H9 (cell line): ENCODE measurements around the gene CIART. TPM values are rescaled to one million over a fixed set of nuclear protein-coding genes. Genes with fewer than 3 reads are reported as not detected.

Source experiments
- DNase-seq: peaks from one replicate; pipeline ENCODE4 v3.0.0-alpha.2; 2017
- H2AFZ ChIP-seq: one replicate; pipeline ENCODE4 v1.6.1; 2013; ENCODE audit warnings: mild to moderate bottlenecking, low read length, control low read depth, moderate library complexity
- H2AK5ac ChIP-seq: 2 replicates; pipeline ENCODE4 v1.6.1; 2013; ENCODE audit warnings: low read length, control low read depth, mixed read lengths; ENCODE audit not compliant: insufficient read length
- H2BK120ac ChIP-seq: one replicate; pipeline ENCODE4 v1.6.1; 2013; ENCODE audit warnings: low read depth, mild to moderate bottlenecking, low read length, control low read depth, inconsistent platforms; ENCODE audit not compliant: poor library complexity, severe bottlenecking
- H2BK12ac ChIP-seq: 2 replicates; pipeline ENCODE4 v1.6.1; 2013; ENCODE audit warnings: low read length, control low read depth, mixed read lengths, low read depth; ENCODE audit not compliant: insufficient read length
- H2BK15ac ChIP-seq: 2 replicates; pipeline ENCODE4 v1.6.1; 2013; ENCODE audit warnings: low read depth, low read length, control low read depth
- H2BK20ac ChIP-seq: one replicate; pipeline ENCODE4 v1.6.1; 2013; ENCODE audit warnings: low read depth, mild to moderate bottlenecking, low read length, control low read depth, inconsistent platforms; ENCODE audit not compliant: poor library complexity, severe bottlenecking
- H2BK5ac ChIP-seq: 2 replicates; pipeline ENCODE4 v1.6.1; 2013; ENCODE audit warnings: low read length, control low read depth, mixed read lengths; ENCODE audit not compliant: insufficient read length
- H3K14ac ChIP-seq: 2 replicates; pipeline ENCODE4 v1.6.1; 2013; ENCODE audit warnings: low read length, control low read depth; ENCODE audit not compliant: insufficient read depth
- H3K18ac ChIP-seq: 2 replicates; pipeline ENCODE4 v1.6.1; 2013; ENCODE audit warnings: low read depth, mild to moderate bottlenecking, mixed read lengths, low read length, control low read depth; ENCODE audit not compliant: insufficient read length
- H3K23ac ChIP-seq: 2 replicates; pipeline ENCODE4 v1.6.1; 2013; ENCODE audit warnings: low read length, control low read depth, mixed read lengths, low read depth; ENCODE audit not compliant: insufficient read length
- H3K23me2 ChIP-seq: 2 replicates; pipeline ENCODE4 v1.6.1; 2013; ENCODE audit warnings: low read depth, mild to moderate bottlenecking, mixed read lengths, low read length, control low read depth; ENCODE audit not compliant: insufficient read length, poor library complexity, severe bottlenecking
- H3K27ac ChIP-seq: 2 replicates; pipeline ENCODE4 v1.5.1; 2013; ENCODE audit warnings: low read length, control low read depth, mixed read lengths, low read depth; ENCODE audit not compliant: insufficient read length
- H3K27me3 ChIP-seq: 2 replicates; pipeline ENCODE4 v1.6.1; 2013; ENCODE audit warnings: low read length, control low read depth, inconsistent platforms; ENCODE audit not compliant: insufficient read depth
- H3K4ac ChIP-seq: 2 replicates; pipeline ENCODE4 v1.6.1; 2013; ENCODE audit warnings: low read depth, mild to moderate bottlenecking, control low read depth, inconsistent platforms, low read length, moderate library complexity
- H3K4me1 ChIP-seq: 2 replicates; pipeline ENCODE4 v1.6.1; 2013; ENCODE audit warnings: low read length, control low read depth, inconsistent platforms; ENCODE audit not compliant: insufficient read depth
- H3K4me2 ChIP-seq: 2 replicates; pipeline ENCODE4 v1.6.1; 2013; ENCODE audit warnings: low read length, control low read depth, mixed read lengths; ENCODE audit not compliant: insufficient read length, insufficient read depth
- H3K56ac ChIP-seq: 2 replicates; pipeline ENCODE4 v1.6.1; 2013; ENCODE audit warnings: low read depth, mild to moderate bottlenecking, mixed read lengths, low read length, control low read depth; ENCODE audit not compliant: insufficient read length
- H3K79me1 ChIP-seq: 2 replicates; pipeline ENCODE4 v1.6.1; 2013; ENCODE audit warnings: low read depth, mild to moderate bottlenecking, moderate library complexity, low read length, control low read depth, inconsistent platforms; ENCODE audit not compliant: insufficient read depth, poor library complexity, severe bottlenecking
- H3K79me2 ChIP-seq: 2 replicates; pipeline ENCODE4 v1.6.1; 2013; ENCODE audit warnings: low read length, control low read depth, inconsistent platforms; ENCODE audit not compliant: insufficient read depth
- H3K9ac ChIP-seq: 2 replicates; pipeline ENCODE4 v1.6.1; 2013; ENCODE audit warnings: low read length, control low read depth, mixed read lengths; ENCODE audit not compliant: insufficient read length; ENCODE audit errors: extremely low read depth
- H3K9me3 ChIP-seq: one replicate; pipeline ENCODE4 v1.6.1; 2013; ENCODE audit warnings: low read depth, low read length, inconsistent platforms; ENCODE audit not compliant: control insufficient read depth
- H3T11ph ChIP-seq: one replicate; pipeline ENCODE4 v1.6.1; 2013; ENCODE audit warnings: mild to moderate bottlenecking, low read length, control low read depth, inconsistent platforms
- H4K20me1 ChIP-seq: one replicate; pipeline ENCODE4 v1.6.1; 2013; ENCODE audit not compliant: control insufficient read depth, insufficient read length, insufficient read depth
- H4K5ac ChIP-seq: 2 replicates; pipeline ENCODE4 v1.6.1; 2013; ENCODE audit warnings: low read depth, mild to moderate bottlenecking, mixed read lengths, low read length, control low read depth; ENCODE audit not compliant: insufficient read length
- H4K8ac ChIP-seq: replicated peaks from 2 replicates; pipeline ENCODE4 v1.6.1; 2013; ENCODE audit warnings: low read length, control low read depth, mixed read lengths, low read depth; ENCODE audit not compliant: insufficient read length
- H4K91ac ChIP-seq: 2 replicates; pipeline ENCODE4 v1.6.1; 2013; ENCODE audit warnings: low read depth, mild to moderate bottlenecking, moderate library complexity, mixed read lengths, low read length, control low read depth; ENCODE audit not compliant: insufficient read length
- H3K27ac Mint-ChIP-seq, 3 experiments: 2 replicates in 2 of 3; 3 replicates in 1 of 3; pipeline ENCODE4 v1.8.0; 2020 to 2021; ENCODE audit warnings: mixed read lengths in 3 of 3, mild to moderate bottlenecking in 1 of 3, moderate library complexity in 1 of 3
- H3K27me3 Mint-ChIP-seq: 2 replicates; pipeline ENCODE4 v1.8.0; 2021; ENCODE audit warnings: low read depth, mild to moderate bottlenecking, moderate library complexity, mixed read lengths
- H3K36me3 Mint-ChIP-seq, 3 experiments: 2 replicates in 2 of 3; 3 replicates in 1 of 3; pipeline ENCODE4 v1.8.0; 2020 to 2021; ENCODE audit warnings: low read depth in 3 of 3, mixed read lengths in 3 of 3; ENCODE audit not compliant: insufficient read depth in 1 of 3
- H3K4me1 Mint-ChIP-seq, 2 experiments: 2 replicates each; pipeline ENCODE4 v1.8.0; 2020; ENCODE audit warnings: mixed read lengths in 2 of 2
- H3K4me3 Mint-ChIP-seq, 2 experiments: 2 replicates in 1 of 2; 3 replicates in 1 of 2; pipeline ENCODE4 v1.8.0; 2020 to 2021; ENCODE audit warnings: mild to moderate bottlenecking in 2 of 2, mixed read lengths in 2 of 2, moderate library complexity in 1 of 2
- H3K9me3 Mint-ChIP-seq, 2 experiments: 2 replicates in 1 of 2; 3 replicates in 1 of 2; pipeline ENCODE4 v1.8.0; 2020; ENCODE audit warnings: mild to moderate bottlenecking in 2 of 2, mixed read lengths in 2 of 2, moderate library complexity in 1 of 2
- CTCF ChIP-seq: fragments of 200-600 bp; sonication (generic); conservative IDR thresholded peaks from 3 replicates; pipeline ENCODE4 v1.8.0; 2021; ENCODE audit warnings: antibody characterized with exemption, mild to moderate bottlenecking
- whole genome bisulfite sequencing: extraction: QIAGEN DNeasy Blood & Tissue Kit; methylation state at CpG from one replicate; pipeline ENCODE4 v1.1.7; 2013; ENCODE audit warnings: missing lambda C conversion rate, low lambda C conversion rate, mixed read lengths; ENCODE audit not compliant: insufficient read length; ENCODE audit errors: extremely low coverage; 5-methylcytosine and 5-hydroxymethylcytosine counted together
- total RNA-seq: library from RNA; stranded (reverse); gene quantifications from 2 replicates; pipeline ENCODE4 v1.2.1, GENCODE V29; 2021

CIART gene
- total RNA-seq, 1 experiment from 2014 or later: 15.6 TPM

GRCh38 chr1:150263549-150263948, 18.8 kb upstream of the CIART start:
- Histone ChIP-seq H3K56ac (no peak overlapping the region), H3K23ac (no peak overlapping the region), H3K4me1 (peaks cover 3% of the 10 kb centered on the region; the same call in 1 of the 2 replicates), H2AFZ (no peak overlapping the region), H4K5ac (no peak overlapping the region), H3K27me3 (no peaks in the 10 kb centered on the region), H2BK12ac (no peak overlapping the region), H3K9me3 (no peaks in the 10 kb centered on the region), H3K23me2 (peaks cover 26% of the 10 kb centered on the region), H3K79me2 (peaks cover 6% of the 10 kb centered on the region; the same call in 1 of the 2 replicates), H3K27ac (no peak overlapping the region), H3K14ac (no peak overlapping the region), H3K4ac (no peak overlapping the region), H3T11ph (no peak overlapping the region), H2BK120ac (no peak overlapping the region), H4K91ac (no peak overlapping the region), H2BK20ac (no peak overlapping the region), H4K20me1 (no peaks in the 10 kb centered on the region), H3K9ac (no peak overlapping the region), H3K4me2 (no peak overlapping the region), H3K79me1 (peaks cover 5% of the 10 kb centered on the region), H2BK5ac (no peak overlapping the region), H3K18ac (no peak overlapping the region), H2AK5ac (no peak overlapping the region), H2BK15ac (no peak overlapping the region), H4K8ac (no peak overlapping the region)
- peaks cover 40 to 71% (median 67%) of the 10 kb centered on the region in 3 experiments for H3K36me3 Mint-ChIP-seq
- H3K4me3 Mint-ChIP-seq: no peak overlapping the region
- WGBS: no CpG with 5 or more reads among the region's 6 CpGs
- TF ChIP-seq CTCF: no peak
- H3K4me1 Mint-ChIP-seq: peaks cover 36 to 40% of the 10 kb centered on the region in 2 experiments
- DNase-seq: no peak
- H3K27me3 Mint-ChIP-seq: no peaks in the 10 kb centered on the region
- H3K9me3 Mint-ChIP-seq: no peaks in the 10 kb centered on the region; a peak in 2 of 5 replicates
- H3K27ac Mint-ChIP-seq: peak overlapping the region in 1 of 3 experiments; percentile 89; a peak in 1 of 7 replicates
